NT2/D1 (cell line): Measurements from ENCODE around the gene SLC25A25.
"Not testable (repeated sequence)": the region's sequence is repeated elsewhere in the genome, so short reads cannot be mapped to it uniquely, and the experiment has no call there.

Source experiments
- DNase-seq: peaks from one replicate; pipeline ENCODE4 v3.0.0-alpha.2; 2011; ENCODE audit warnings: low read depth, low spot score
- H3K27me3 ChIP-seq: 2 replicates; pipeline ENCODE4 v1.6.0; 2011; ENCODE audit warnings: mild to moderate bottlenecking; ENCODE audit not compliant: insufficient read length, insufficient read depth
- H3K36me3 ChIP-seq: 2 replicates; pipeline ENCODE4 v1.6.1; 2011; ENCODE audit warnings: mild to moderate bottlenecking, low read length, mixed read lengths; ENCODE audit not compliant: insufficient read depth, insufficient read length
- H3K4me1 ChIP-seq: 2 replicates; pipeline ENCODE4 v1.5.1; 2011; ENCODE audit not compliant: insufficient read depth, insufficient read length
- H3K4me3 ChIP-seq: 2 replicates; pipeline ENCODE4 v1.5.1; 2011; ENCODE audit warnings: low read depth; ENCODE audit not compliant: insufficient read length
- H3K9ac ChIP-seq: 2 replicates; pipeline ENCODE4 v1.6.0; 2011; ENCODE audit warnings: low read depth; ENCODE audit not compliant: insufficient read length
- H3K9me3 ChIP-seq: 2 replicates; pipeline ENCODE4 v1.5.1; 2011; ENCODE audit warnings: mild to moderate bottlenecking, low read length; ENCODE audit not compliant: insufficient read depth
- SUZ12 ChIP-seq: IDR thresholded peaks from 2 replicates; pipeline ENCODE4 v1.6.1; 2011; ENCODE audit not compliant: insufficient read length, insufficient read depth; ENCODE audit errors: extremely low read depth
- YY1 ChIP-seq: IDR thresholded peaks from 2 replicates; pipeline ENCODE4 v1.6.1; 2011; ENCODE audit not compliant: insufficient read length, insufficient read depth
- ZNF274 ChIP-seq: IDR thresholded peaks from 2 replicates; pipeline ENCODE4 v1.6.1; 2011; ENCODE audit warnings: mild to moderate bottlenecking, low read depth, low read length

SLC25A25 gene

GRCh38 chr9:128127990-128128835 is 60.2 kb downstream of the SLC25A25 start:
- peak overlapping the region; percentile 94 for H3K4me3 ChIP-seq
- DNase-seq, result peak; percentile 83
- TF ChIP-seq ZNF274 (no peak), SUZ12 (no peak), YY1 (no peak)
- H3K36me3 ChIP-seq, result peaks cover 30% of the 10 kb centered on the region
- peaks cover 15% of the 10 kb centered on the region for H3K27me3 ChIP-seq
- H3K9me3 ChIP-seq, result peaks cover 11% of the 10 kb centered on the region; the same call in 1 of the 2 replicates
- peaks cover 20% of the 10 kb centered on the region for H3K4me1 ChIP-seq
- peak overlapping the region; percentile 98 for H3K9ac ChIP-seq

DNA sequence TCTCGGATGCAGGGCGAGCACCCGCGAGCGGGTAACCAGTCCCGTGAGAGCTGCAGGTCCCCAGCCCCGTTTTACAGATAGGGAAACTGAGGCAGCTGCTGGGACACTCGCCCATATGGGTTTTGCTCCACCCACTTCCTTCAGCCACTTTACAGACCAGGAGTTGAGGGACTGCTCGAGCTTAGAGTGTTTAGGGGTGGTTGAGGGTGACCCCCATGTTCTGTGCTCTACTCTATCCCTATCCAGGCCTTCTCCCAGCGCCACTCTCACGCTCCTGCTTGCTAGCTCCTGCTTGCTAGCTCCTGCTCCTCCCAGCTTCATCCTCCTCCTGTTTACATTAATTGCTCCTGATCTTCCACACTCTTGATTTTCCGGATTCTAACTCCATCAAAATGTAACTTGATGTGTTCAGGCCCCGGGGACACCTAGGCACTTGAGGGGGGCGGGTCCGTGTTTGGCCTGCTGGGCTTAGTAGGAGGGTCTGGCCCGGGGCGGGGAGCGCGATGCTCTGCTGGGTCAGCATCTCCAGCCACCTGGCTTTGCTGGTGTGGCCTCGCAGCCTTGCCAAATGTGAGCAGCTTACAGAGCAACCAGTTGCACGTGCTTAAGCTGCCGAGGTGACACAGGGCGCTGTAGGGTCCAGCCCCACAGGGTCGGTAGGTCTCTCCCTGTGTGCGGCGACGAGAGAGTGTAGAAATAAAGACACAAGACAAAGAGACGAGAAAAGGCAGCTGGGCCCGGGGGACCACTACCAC is 61.0 kb downstream of the SLC25A25 start:
- TF ChIP-seq SUZ12, result no peak
- no peak for TF ChIP-seq YY1
- TF ChIP-seq ZNF274, result no peak

DNA sequence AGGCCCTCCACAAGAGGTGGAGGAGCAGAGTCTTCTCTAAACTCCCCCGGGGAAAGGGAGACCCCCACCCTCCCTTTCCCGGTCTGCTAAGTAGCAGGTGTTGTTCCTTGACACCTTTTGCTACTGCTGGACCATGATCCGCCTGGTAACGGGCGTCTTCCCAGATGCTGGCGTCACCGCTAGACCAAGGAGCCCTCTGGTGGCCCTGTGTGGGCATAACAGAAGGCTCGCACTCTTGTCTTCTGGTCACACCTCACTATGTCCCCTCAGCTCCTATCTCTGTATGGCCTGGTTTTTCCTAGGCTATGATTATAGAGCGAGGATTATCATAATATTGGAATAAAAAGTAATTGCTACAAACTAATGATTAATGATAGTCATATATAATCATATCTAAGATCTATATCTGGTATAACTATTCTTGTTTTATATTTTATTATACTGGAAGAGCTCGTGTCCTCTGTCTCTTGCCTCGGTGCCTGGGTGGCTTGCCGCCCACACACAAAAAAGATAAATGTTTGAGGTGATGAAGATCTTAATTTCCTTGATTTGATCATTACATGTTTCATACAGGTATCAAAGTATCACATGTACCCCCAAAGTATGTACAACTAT is 62.1 kb downstream of the SLC25A25 start:
- peaks cover 13% of the 10 kb centered on the region for H3K4me1 ChIP-seq
- H3K9ac ChIP-seq, DNase-seq: not testable (repeated sequence)

More for the DNA sequence above, 61.0 kb downstream of the SLC25A25 start:
- peaks cover 20% of the 10 kb centered on the region for H3K4me1 ChIP-seq
- peaks cover 16% of the 10 kb centered on the region for H3K27me3 ChIP-seq
- H3K4me3 ChIP-seq, result peak overlapping the region; percentile 94
- peaks cover 22% of the 10 kb centered on the region for H3K36me3 ChIP-seq
- H3K9ac ChIP-seq, result peak overlapping the region; percentile 98
- H3K9me3 ChIP-seq, result peaks cover 19% of the 10 kb centered on the region
- DNase-seq, result no peak

DNA sequence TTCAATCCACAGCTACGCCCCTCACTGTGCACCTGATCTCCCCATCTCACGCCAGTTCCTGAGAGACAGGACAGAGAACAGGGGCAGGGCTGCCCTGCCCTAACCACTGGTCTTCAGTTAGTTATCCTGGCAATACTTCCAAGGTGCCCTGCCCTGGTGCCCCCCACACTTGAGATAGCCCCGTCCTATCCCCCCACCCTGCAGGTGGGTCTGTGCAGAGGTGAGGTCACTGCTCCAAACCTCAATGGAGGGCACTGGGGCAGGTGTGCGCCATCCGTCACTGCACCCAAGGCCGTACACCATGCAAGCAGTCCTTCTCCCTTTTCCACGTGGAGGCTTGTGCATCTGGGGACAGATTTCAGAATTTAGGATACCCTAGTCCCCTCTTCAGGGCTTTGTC is 62.6 kb downstream of the SLC25A25 start:
- H3K4me3 ChIP-seq, H3K9ac ChIP-seq, H3K36me3 ChIP-seq, DNase-seq: not testable (repeated sequence)
- Histone ChIP-seq H3K4me1 (peaks cover 11% of the 10 kb centered on the region), H3K9me3 (peaks cover 19% of the 10 kb centered on the region), H3K27me3 (peaks cover 16% of the 10 kb centered on the region)

More for the DNA sequence above, 62.1 kb downstream of the SLC25A25 start:
- Histone ChIP-seq H3K27me3 (peaks cover 16% of the 10 kb centered on the region), H3K9me3 (peaks cover 19% of the 10 kb centered on the region), H3K36me3 (peaks cover 12% of the 10 kb centered on the region)
- not testable (repeated sequence) for H3K4me3 ChIP-seq

DNA sequence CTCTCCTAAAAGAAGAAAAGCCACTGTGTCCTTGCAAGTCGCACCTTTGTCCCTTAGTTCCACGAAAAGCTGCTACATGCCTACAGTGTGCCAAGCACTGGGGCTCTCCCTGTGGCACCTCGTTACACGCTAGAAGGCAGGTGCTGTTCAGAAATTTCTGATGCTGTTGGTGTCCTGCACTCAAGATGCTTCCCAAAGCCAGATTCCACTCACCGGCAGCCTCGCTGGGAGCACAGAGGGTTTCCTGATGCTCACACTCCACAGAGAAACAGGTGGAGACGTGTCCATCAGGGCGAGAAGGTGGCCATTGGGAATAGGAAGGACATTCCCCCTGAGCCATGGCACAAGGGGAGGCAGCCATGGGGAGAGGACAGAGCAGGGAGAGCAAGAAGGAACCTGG is 63.3 kb downstream of the SLC25A25 start:
- not testable (repeated sequence) for H3K4me1 ChIP-seq, H3K36me3 ChIP-seq
- H3K27me3 ChIP-seq, result peaks cover 16% of the 10 kb centered on the region

GRCh38 chr9:128132139-128132538 is 64.1 kb downstream of the SLC25A25 start:
- not testable (repeated sequence) for H3K4me1 ChIP-seq, H3K9ac ChIP-seq, DNase-seq, H3K36me3 ChIP-seq, H3K4me3 ChIP-seq
- Histone ChIP-seq H3K9me3 (peaks cover 19% of the 10 kb centered on the region), H3K27me3 (peaks cover 16% of the 10 kb centered on the region)

More for the DNA sequence above, 63.3 kb downstream of the SLC25A25 start:
- not testable (repeated sequence) for H3K9ac ChIP-seq, H3K4me3 ChIP-seq, DNase-seq
- H3K9me3 ChIP-seq, result peaks cover 19% of the 10 kb centered on the region

DNA sequence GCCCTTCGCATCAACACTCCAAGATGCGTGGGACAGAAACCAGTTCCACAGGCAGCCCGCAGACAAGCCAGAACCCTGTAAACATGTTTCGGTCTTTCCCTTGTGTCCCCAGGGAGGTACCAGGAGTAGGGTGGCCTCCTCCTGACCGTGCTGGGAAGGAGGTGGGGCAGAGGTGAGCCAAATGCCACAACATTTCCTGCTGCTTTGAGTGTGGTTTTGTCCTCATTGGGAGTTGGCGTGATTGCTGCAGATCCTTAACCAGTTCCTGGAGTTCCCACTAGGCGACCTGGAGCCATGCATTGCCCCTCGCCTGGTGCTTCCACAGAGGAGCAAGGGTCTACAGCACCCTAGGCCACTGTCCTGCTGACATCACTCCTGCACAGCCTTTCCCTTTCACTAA is 67.5 kb downstream of the SLC25A25 start:
- DNase-seq, H3K9ac ChIP-seq, H3K4me1 ChIP-seq, H3K36me3 ChIP-seq, H3K9me3 ChIP-seq, H3K27me3 ChIP-seq, H3K4me3 ChIP-seq: not testable (repeated sequence)
